ENCODE measurements around the gene FLNA. TPM values are rescaled to one million over a fixed set of nuclear protein-coding genes. Genes with fewer than 3 reads are reported as not detected.

The FLNA gene
- total and polyA plus RNA-seq, 2 donors (not counting 3 experiments of a cell fraction or from before 2014, with no cell fraction given), result 658 to 1,474 TPM

DNA sequence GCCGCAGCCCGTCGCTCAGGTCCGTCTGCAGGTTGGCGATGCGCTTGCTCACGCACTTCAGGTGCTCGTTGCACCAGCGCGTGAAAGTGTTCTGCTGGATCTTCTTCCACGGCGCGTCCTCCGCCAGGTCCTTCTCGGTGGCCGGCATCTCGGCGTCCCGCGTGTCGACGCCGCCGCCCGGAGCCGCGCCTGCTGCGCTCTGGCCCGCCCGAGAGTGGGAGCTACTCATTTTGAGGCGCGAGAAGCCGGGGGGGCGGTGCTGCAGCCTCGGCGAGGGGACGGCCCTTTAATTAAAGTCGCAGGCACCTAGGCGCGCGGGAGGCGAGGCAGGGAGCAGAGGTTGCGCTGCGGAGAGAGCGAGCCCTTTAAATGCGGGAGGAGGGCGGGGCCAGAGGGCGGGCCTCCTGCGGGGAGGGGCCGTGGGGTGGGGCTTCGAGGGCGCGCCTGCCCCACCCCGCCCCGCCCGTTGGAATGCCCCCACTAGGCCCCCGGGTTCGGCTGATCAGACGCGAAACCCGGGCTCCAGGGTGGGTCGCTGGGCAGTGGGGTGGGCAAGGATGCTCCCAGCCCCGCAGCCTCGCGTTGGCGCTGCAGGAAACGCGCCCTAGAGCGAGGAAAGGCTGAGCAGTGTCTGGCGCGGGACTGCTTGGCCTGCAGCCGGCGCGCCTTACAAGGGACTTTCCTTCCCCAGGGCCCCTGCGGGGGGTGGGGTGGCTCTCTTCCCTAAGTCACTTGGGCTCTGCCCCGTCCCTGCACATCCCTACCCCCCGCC is 3.2 kb downstream of the FLNA start:
- FAIRE-seq, result peak; percentile 75
- TF ChIP-seq POLR2AphosphoS5 (IDR thresholded peaks at IDR 0.05; ENCODE audit: insufficient read depth, low read depth, low read length), result peak; percentile 96
- TF ChIP-seq, protein P1, sequence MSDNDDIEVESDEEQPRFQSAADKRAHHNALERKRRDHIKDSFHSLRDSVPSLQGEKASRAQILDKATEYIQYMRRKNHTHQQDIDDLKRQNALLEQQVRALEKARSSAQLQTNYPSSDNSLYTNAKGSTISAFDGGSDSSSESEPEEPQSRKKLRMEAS (IDR thresholded peaks at IDR 0.05; ENCODE audit: insufficient read depth, insufficient read length), result peak; percentile 28
- TF ChIP-seq POLR2A (IDR thresholded peaks at IDR 0.05; ENCODE audit: low read depth, low read length), result peak; percentile 98
- no peak for TF ChIP-seq MYC (IDR thresholded peaks at IDR 0.05; ENCODE audit: low read depth, low read length)
- no peak for TF ChIP-seq GATA2 (IDR thresholded peaks at IDR 0.05; ENCODE audit: insufficient read depth, insufficient read length, low read depth, low read length)
- DNase-seq (ENCODE audit: low read depth, low spot score), result peak; percentile 91
- TSS peak; percentile 51 for BruUV-seq (replicated peaks)
- dilution Hi-C loops (cut with MboI; ENCODE audit: extremely low pct_ligation_motif_present, low sequenced_read_pairs) (no loop called here), intact Hi-C loops (cut with micrococcal nuclease) (loop anchor here (5.0 kb wide), 1 partner anchor 36 kb away; the partner anchor contains the start of gene DNASE1L1)
- H3K27ac ChIP-seq (ENCODE audit: insufficient read depth, low read depth, low read length), result peak overlapping the region; percentile 91
- peaks cover 30% of the 10 kb centered on the region for H3K4me1 ChIP-seq (ENCODE audit: control insufficient read depth, extremely low read depth, insufficient read depth, low read length)
- H3K4me2 ChIP-seq (ENCODE audit: insufficient read depth, low read length), result no peak overlapping the region
- no peak overlapping the region for H2AFZ ChIP-seq (ENCODE audit: low read depth, low read length)
- no peaks in the 10 kb centered on the region for H3K27me3 ChIP-seq (ENCODE audit: control insufficient read depth in 2 of 2, insufficient read depth in 2 of 2, low read length in 2 of 2)
- CTCF ChIA-PET, result interaction anchor here (1.0 kb wide), 2 partner anchors 13 to 16 kb away, joined by 3 to 4 read pairs; no protein-coding TSS in a partner anchor
- H3K4me3 ChIP-seq (replicated peaks in 1 of 3; ENCODE audit: insufficient read depth in 1 of 3, low read depth in 1 of 3, low read length in 3 of 3), result peak overlapping the region; percentile 82 to 99 (median 91)
- no peaks in the 10 kb centered on the region for H3K9me1 ChIP-seq (replicated peaks; ENCODE audit: control insufficient read depth, extremely low read depth, insufficient read depth, low read length)
- peak overlapping the region; percentile 97 for H3K9ac ChIP-seq (replicated peaks; ENCODE audit: extremely low read depth, insufficient read depth, low read length)
- H3K36me3 ChIP-seq (ENCODE audit: control insufficient read depth in 2 of 2, extremely low read depth in 1 of 2, insufficient read depth in 2 of 2, low read length in 2 of 2), result peaks cover 9 to 10% of the 10 kb centered on the region in 2 experiments
- H3K9me3 ChIP-seq (replicated peaks; ENCODE audit: control insufficient read depth, insufficient read depth, low read length), result no peaks in the 10 kb centered on the region
- H4K20me1 ChIP-seq (replicated peaks; ENCODE audit: control insufficient read depth, extremely low read depth, insufficient read depth, low read length), result no peaks in the 10 kb centered on the region
- H3K79me2 ChIP-seq (ENCODE audit: control insufficient read depth, insufficient read depth, low read length), result peaks cover 49% of the 10 kb centered on the region
- POLR2A ChIA-PET, result interaction anchor here (0.5 to 1.3 kb wide), 6 partner anchors 8 to 176 kb away, joined by 3 to 7 read pairs (median 4); partner anchors contain the start of genes EMD and RPL10
